Measurements from ENCODE around the gene TRIM24. TPM values are rescaled to one million over a fixed set of nuclear protein-coding genes. Genes with fewer than 3 reads are reported as not detected.

TRIM24 gene
- total RNA-seq, 1 experiment from 2014 or later, result 113 TPM

DNA sequence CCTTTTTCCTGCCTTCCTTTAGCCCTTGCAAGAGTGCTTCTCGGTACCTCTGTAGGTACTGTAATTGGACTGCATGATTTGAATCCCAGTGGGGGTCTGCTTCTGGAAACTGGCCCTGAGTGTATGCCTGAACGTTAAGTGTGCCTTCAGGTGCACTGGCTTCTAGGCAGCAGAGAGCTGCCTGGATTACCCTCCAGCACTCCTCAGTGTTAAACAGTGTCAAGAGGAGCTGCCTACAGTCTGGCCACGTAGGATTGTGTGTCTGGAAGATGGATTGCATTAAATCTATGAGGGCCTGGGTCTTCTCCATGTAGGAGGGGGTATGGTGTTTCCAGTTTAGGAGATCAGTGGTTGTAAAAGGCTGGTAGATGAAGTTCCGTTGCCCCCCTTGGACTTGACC lies 103.7 kb downstream of the TRIM24 start:
- ChIA-PET CTCF (no interaction called here), POLR2A (no interaction called here)
- Mint-ChIP-seq H3K4me3 (no peak overlapping the region), H3K27ac (no peak overlapping the region), H3K27me3 (ENCODE audit: low read depth) (no peaks in the 10 kb centered on the region), H3K9me3 (peaks cover 57% of the 10 kb centered on the region), H3K4me1 (no peaks in the 10 kb centered on the region), H3K36me3 (peaks cover 96% of the 10 kb centered on the region)
- DNase-seq (ENCODE audit: low spot score) (no peak), ATAC-seq (no peak)
- no peak for TF ChIP-seq JAZF1 (CRISPR knock-in tag; IDR thresholded peaks at IDR 0.05)
- TF ChIP-seq TEAD1 (CRISPR knock-in tag; IDR thresholded peaks at IDR 0.05), result no peak
- no peak for TF ChIP-seq IRF2 (CRISPR knock-in tag; IDR thresholded peaks at IDR 0.05; ENCODE audit: borderline replicate concordance, low read depth)
- no peak for TF ChIP-seq ZNF532 (CRISPR knock-in tag; IDR thresholded peaks at IDR 0.05; ENCODE audit: borderline replicate concordance)
- TF ChIP-seq FOXK1 (CRISPR knock-in tag; IDR thresholded peaks at IDR 0.05), result no peak
- TF ChIP-seq MXD4 (CRISPR knock-in tag; IDR thresholded peaks at IDR 0.05; ENCODE audit: borderline replicate concordance), result no peak

DNA sequence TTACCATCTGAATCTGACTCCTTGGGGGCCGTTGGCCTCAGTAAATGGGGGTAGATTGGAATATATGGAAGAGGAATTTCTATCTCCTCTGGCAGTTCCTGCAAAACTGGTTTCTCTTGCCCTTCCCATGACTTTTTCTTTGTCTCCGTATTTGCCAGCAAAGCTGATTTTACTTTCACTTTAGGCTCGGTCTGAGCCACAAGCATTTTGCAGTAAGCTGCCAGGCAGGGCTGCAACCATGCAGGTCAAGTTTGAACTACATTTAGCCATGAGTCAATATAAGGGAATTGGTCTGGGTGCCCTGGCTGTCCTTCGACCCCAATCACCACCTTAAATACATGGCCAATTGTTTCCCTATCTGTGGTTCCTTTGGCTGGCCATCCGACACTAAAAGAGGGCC lies 104.3 kb downstream of the TRIM24 start:
- Mint-ChIP-seq H3K9me3 (peaks cover 53% of the 10 kb centered on the region), H3K36me3 (peaks cover 95% of the 10 kb centered on the region)
- TF ChIP-seq, protein P1, sequence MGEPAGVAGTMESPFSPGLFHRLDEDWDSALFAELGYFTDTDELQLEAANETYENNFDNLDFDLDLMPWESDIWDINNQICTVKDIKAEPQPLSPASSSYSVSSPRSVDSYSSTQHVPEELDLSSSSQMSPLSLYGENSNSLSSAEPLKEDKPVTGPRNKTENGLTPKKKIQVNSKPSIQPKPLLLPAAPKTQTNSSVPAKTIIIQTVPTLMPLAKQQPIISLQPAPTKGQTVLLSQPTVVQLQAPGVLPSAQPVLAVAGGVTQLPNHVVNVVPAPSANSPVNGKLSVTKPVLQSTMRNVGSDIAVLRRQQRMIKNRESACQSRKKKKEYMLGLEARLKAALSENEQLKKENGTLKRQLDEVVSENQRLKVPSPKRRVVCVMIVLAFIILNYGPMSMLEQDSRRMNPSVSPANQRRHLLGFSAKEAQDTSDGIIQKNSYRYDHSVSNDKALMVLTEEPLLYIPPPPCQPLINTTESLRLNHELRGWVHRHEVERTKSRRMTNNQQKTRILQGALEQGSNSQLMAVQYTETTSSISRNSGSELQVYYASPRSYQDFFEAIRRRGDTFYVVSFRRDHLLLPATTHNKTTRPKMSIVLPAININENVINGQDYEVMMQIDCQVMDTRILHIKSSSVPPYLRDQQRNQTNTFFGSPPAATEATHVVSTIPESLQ (CRISPR knock-in tag; IDR thresholded peaks at IDR 0.05), result no peak

DNA sequence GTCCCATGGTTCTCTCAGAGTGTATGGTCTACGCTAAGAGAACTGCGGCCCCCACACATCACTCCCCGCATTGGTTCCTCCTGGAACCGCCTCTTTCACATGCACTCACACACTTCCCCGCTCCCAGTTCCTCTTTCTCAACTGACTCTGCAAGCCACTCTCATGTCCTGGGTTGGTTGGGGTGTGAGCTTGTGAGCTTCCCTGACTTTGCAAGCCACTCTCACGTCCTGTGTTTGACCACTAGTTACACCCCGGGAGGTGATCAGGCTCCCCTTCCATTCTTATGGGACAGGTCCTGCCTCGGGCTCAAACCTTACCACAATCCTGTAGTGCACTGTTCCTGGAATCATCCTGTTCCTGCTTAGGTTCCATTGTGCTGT lies 105.0 kb downstream of the TRIM24 start:
- ChIA-PET CTCF (no interaction called here), POLR2A (no interaction called here)
- Mint-ChIP-seq H3K36me3 (peaks cover 95% of the 10 kb centered on the region), H3K27ac (no peak overlapping the region), H3K4me3 (no peak overlapping the region), H3K4me1 (no peaks in the 10 kb centered on the region), H3K27me3 (ENCODE audit: low read depth) (no peaks in the 10 kb centered on the region), H3K9me3 (peaks cover 50% of the 10 kb centered on the region)
- DNase-seq (ENCODE audit: low spot score) (no peak), ATAC-seq (no peak)
- TF ChIP-seq, protein P2, sequence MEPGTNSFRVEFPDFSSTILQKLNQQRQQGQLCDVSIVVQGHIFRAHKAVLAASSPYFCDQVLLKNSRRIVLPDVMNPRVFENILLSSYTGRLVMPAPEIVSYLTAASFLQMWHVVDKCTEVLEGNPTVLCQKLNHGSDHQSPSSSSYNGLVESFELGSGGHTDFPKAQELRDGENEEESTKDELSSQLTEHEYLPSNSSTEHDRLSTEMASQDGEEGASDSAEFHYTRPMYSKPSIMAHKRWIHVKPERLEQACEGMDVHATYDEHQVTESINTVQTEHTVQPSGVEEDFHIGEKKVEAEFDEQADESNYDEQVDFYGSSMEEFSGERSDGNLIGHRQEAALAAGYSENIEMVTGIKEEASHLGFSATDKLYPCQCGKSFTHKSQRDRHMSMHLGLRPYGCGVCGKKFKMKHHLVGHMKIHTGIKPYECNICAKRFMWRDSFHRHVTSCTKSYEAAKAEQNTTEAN (CRISPR knock-in tag; IDR thresholded peaks at IDR 0.05), result no peak
- no peak for TF ChIP-seq TEAD1 (CRISPR knock-in tag; IDR thresholded peaks at IDR 0.05)
- TF ChIP-seq FOXK1 (CRISPR knock-in tag; IDR thresholded peaks at IDR 0.05), result no peak
- TF ChIP-seq FOXJ3 (CRISPR knock-in tag; IDR thresholded peaks at IDR 0.05; ENCODE audit: borderline replicate concordance), result no peak
- TF ChIP-seq ZNF317 (CRISPR knock-in tag; IDR thresholded peaks at IDR 0.05; ENCODE audit: borderline replicate concordance, low read depth), result no peak
- no peak for TF ChIP-seq JUN (CRISPR knock-in tag; IDR thresholded peaks at IDR 0.05)
- TF ChIP-seq HMGA2 (CRISPR knock-in tag; IDR thresholded peaks at IDR 0.05), result no peak
- TF ChIP-seq GABPB1 (CRISPR knock-in tag; IDR thresholded peaks at IDR 0.05), result no peak
- no peak for TF ChIP-seq GRHL2 (CRISPR knock-in tag; IDR thresholded peaks at IDR 0.05; ENCODE audit: insufficient replicate concordance, severe bottlenecking)
- TF ChIP-seq RELA (CRISPR knock-in tag; IDR thresholded peaks at IDR 0.05; ENCODE audit: borderline replicate concordance), result no peak
- TF ChIP-seq ZNF423 (CRISPR knock-in tag; IDR thresholded peaks at IDR 0.05), result no peak

More for the DNA sequence above, 104.3 kb downstream of the TRIM24 start:
- CTCF ChIA-PET, result no interaction called here
- Mint-ChIP-seq H3K27ac (no peak overlapping the region), H3K4me1 (no peaks in the 10 kb centered on the region), H3K4me3 (no peak overlapping the region), H3K27me3 (ENCODE audit: low read depth) (no peaks in the 10 kb centered on the region)
- DNase-seq (ENCODE audit: low spot score) (no peak), ATAC-seq (no peak)
- POLR2A ChIA-PET, result no interaction called here

All from WTC11 (cell line).